HG03103 (cell line): ENCODE data around the gene ATP6V1G3.
A peak's percentile ranks its signal among the peaks of the same experiment; 100 is the strongest.
"Not testable (repeated sequence)": the region's sequence is repeated elsewhere in the genome, so short reads cannot be mapped to it uniquely, and the experiment has no call there.

ENCODE experiments used
- ATAC-seq: cut with Tn5 transposase; IDR thresholded peaks from one replicate; pipeline ENCODE4 v1.9.1; 2021; ENCODE audit warnings: low read depth; ENCODE audit not compliant: unreplicated experiment

ATP6V1G3 gene

GRCh38 chr1:198543670-198544260 lies 3.3 kb upstream of the ATP6V1G3 start:
- peak; percentile 90 for ATAC-seq

- no peak for ATAC-seq
These were observed 2.2 kb upstream of the ATP6V1G3 start for GRCh38 chr1:198542632-198543031.

GRCh38 chr1:198541737-198542136 lies 1.3 kb upstream of the ATP6V1G3 start:
- no peak for ATAC-seq

- no peak for ATAC-seq
These were observed 1.7 kb downstream of the ATP6V1G3 start for GRCh38 chr1:198538579-198539364.

GRCh38 chr1:198535631-198536030 lies 4.8 kb downstream of the ATP6V1G3 start:
- no peak for ATAC-seq

- ATAC-seq: no peak
These were observed 5.7 kb downstream of the ATP6V1G3 start for GRCh38 chr1:198534548-198535418.

GRCh38 chr1:198531891-198532290 lies 8.6 kb downstream of the ATP6V1G3 start:
- no peak for ATAC-seq

- no peak for ATAC-seq
These were observed 9.5 kb downstream of the ATP6V1G3 start for GRCh38 chr1:198530953-198531352.

- no peak for ATAC-seq
These were observed 11.1 kb downstream of the ATP6V1G3 start for GRCh38 chr1:198529414-198529813.

- ATAC-seq: no peak
These were observed 12.1 kb downstream of the ATP6V1G3 start for GRCh38 chr1:198528364-198528763.

GRCh38 chr1:198524556-198524955 lies 15.9 kb downstream of the ATP6V1G3 start:
- ATAC-seq: no peak

- not testable (repeated sequence) for ATAC-seq
These were observed 16.4 kb downstream of the ATP6V1G3 start for GRCh38 chr1:198524127-198524526.

- ATAC-seq: no peak
These were observed 17.1 kb downstream of the ATP6V1G3 start for GRCh38 chr1:198523182-198523950.

GRCh38 chr1:198520524-198521254 lies 19.8 kb downstream of the ATP6V1G3 start:
- ATAC-seq: peak; percentile 94

- no peak for ATAC-seq
These were observed 20.6 kb downstream of the ATP6V1G3 start for GRCh38 chr1:198519639-198520501.

- ATAC-seq: no peak
These were observed 22.8 kb downstream of the ATP6V1G3 start for GRCh38 chr1:198517623-198518199.

GRCh38 chr1:198500096-198500495 lies 40.4 kb downstream of the ATP6V1G3 start:
- no peak for ATAC-seq

- no peak for ATAC-seq
These were observed 40.9 kb downstream of the ATP6V1G3 start for GRCh38 chr1:198499588-198499987.

- ATAC-seq: no peak
These were observed 41.6 kb downstream of the ATP6V1G3 start for GRCh38 chr1:198498881-198499280.
